Erythroblast (primary cell): ENCODE results near the gene RAB3D.

Experiments
- GATA1 ChIP-seq: IDR thresholded peaks from 2 replicates; pipeline ENCODE4 v1.6.1; 2011; ENCODE audit warnings: low read depth, mild to moderate bottlenecking, control low read depth, low read length, moderate library complexity
- POLR2A ChIP-seq: IDR thresholded peaks from 2 replicates; pipeline ENCODE4 v1.6.1; 2011; ENCODE audit warnings: mild to moderate bottlenecking, low read length

GRCh38 chr19:11291991-11292390 lies 47.5 kb downstream of the RAB3D start:
- TF ChIP-seq POLR2A (no peak), GATA1 (no peak)
